K562 (cell line): ENCODE data around the gene B4GALT5. TPM values are rescaled to one million over a fixed set of nuclear protein-coding genes. Genes with fewer than 3 reads are reported as not detected.
A peak's percentile ranks its signal among the peaks of the same experiment; 100 is the strongest.

Experiments
- ARNT ChIP-seq, 2 experiments: fragments of 450-650 bp; IDR thresholded peaks; 2 replicates each; pipeline ENCODE4 v1.6.1; 2016; ENCODE audit warnings: mild to moderate bottlenecking in 1 of 2
- C11orf30 ChIP-seq: fragments of 450-650 bp; IDR thresholded peaks from 2 replicates; pipeline ENCODE4 v1.6.1; 2016; ENCODE audit warnings: low read depth, mild to moderate bottlenecking
- CBX2 ChIP-seq: fragments of 200-600 bp; sonication (generic); IDR thresholded peaks from one replicate; pipeline ENCODE4 v1.6.1; 2012; ENCODE audit warnings: mild to moderate bottlenecking, low read length, inconsistent platforms; ENCODE audit not compliant: insufficient read depth, poor library complexity, severe bottlenecking
- CEBPG ChIP-seq, 3 experiments: fragments of 200-800 bp in 1 of 3; sonication (Bioruptor generic) in 1 of 3; sonication (generic) in 1 of 3; formaldehyde crosslinking in 1 of 3; IDR thresholded peaks in 2 of 3; conservative IDR thresholded peaks in 1 of 3; 2 replicates each; pipeline versions ENCODE4 v1.6.1 to v1.8.0; 2016 to 2022; ENCODE audit warnings: missing compliant biosample characterization in 2 of 3, missing genetic modification characterization in 2 of 3, mild to moderate bottlenecking in 1 of 3, missing genetic modification reagents in 1 of 3
- DPF2 ChIP-seq: fragments of 450-650 bp; IDR thresholded peaks from 2 replicates; pipeline ENCODE4 v1.6.1; 2016
- EP300 ChIP-seq: IDR thresholded peaks from 2 replicates; pipeline ENCODE4 v1.6.1; 2012; ENCODE audit warnings: low read length, improper control_type of control experiment
- FOSL1 ChIP-seq: fragments of 200-800 bp; sonication (Bioruptor generic); conservative IDR thresholded peaks from 2 replicates; pipeline ENCODE4 v1.6.1; 2016; ENCODE audit warnings: missing genetic modification characterization, missing compliant biosample characterization
- FOXJ3 ChIP-seq: sonication (generic); formaldehyde crosslinking; IDR thresholded peaks from 2 replicates; pipeline ENCODE4 v1.4.0; 2020; ENCODE audit warnings: mild to moderate bottlenecking, missing genetic modification reagents
- FOXK2 ChIP-seq, 2 experiments: fragments of 450-650 bp; IDR thresholded peaks in 1 of 2; conservative IDR thresholded peaks in 1 of 2; 2 replicates each; pipeline ENCODE4 v1.6.1; 2016; ENCODE audit warnings: low read depth in 2 of 2, mild to moderate bottlenecking in 1 of 2
- KLF6 ChIP-seq: fragments of 250-450 bp; sonication (Bioruptor Pico); IDR thresholded peaks from 2 replicates; pipeline ENCODE4 v1.4.0; 2020; ENCODE audit warnings: mild to moderate bottlenecking, moderate library complexity, borderline replicate concordance
- MAFG ChIP-seq: fragments of 450-650 bp; conservative IDR thresholded peaks from 2 replicates; pipeline ENCODE4 v1.6.1; 2016; ENCODE audit warnings: missing genetic modification characterization, missing compliant biosample characterization
- NBN ChIP-seq: fragments of 450-650 bp; IDR thresholded peaks from 2 replicates; pipeline ENCODE4 v1.6.1; 2016; ENCODE audit warnings: low read depth, mild to moderate bottlenecking
- NFE2 ChIP-seq: IDR thresholded peaks from 2 replicates; pipeline ENCODE4 v1.6.1; 2014; ENCODE audit warnings: antibody characterized with exemption, low read depth
- RCOR1 ChIP-seq, 2 experiments: IDR thresholded peaks; 2 replicates each; pipeline ENCODE4 v1.6.1; 2012; ENCODE audit warnings: low read depth in 2 of 2, low read length in 2 of 2, borderline replicate concordance in 1 of 2, improper control_type of control experiment in 1 of 2
- SLC30A9 ChIP-seq: fragments of 250-450 bp; sonication (Bioruptor Pico); IDR thresholded peaks from 2 replicates; pipeline ENCODE4 v1.8.0; 2022; ENCODE audit warnings: mild to moderate bottlenecking, moderate library complexity
- SMARCC2 ChIP-seq: fragments of 450-650 bp; IDR thresholded peaks from 2 replicates; pipeline ENCODE4 v1.6.1; 2017; ENCODE audit warnings: antibody characterized with exemption, moderate library complexity, mild to moderate bottlenecking, low read depth
- SMARCE1 ChIP-seq: fragments of 450-650 bp; IDR thresholded peaks from 2 replicates; pipeline ENCODE4 v1.7.1; 2016; ENCODE audit warnings: mild to moderate bottlenecking
- ZNF316 ChIP-seq: fragments of 450-650 bp; IDR thresholded peaks from 2 replicates; pipeline ENCODE4 v1.6.1; 2016
- ZNF766 ChIP-seq: fragments of 200-800 bp; sonication (Bioruptor generic); conservative IDR thresholded peaks from 2 replicates; pipeline ENCODE4 v1.6.1; 2016; ENCODE audit warnings: missing genetic modification characterization, missing compliant biosample characterization
- polyA plus RNA-seq, 8 experiments: library from polyadenylated mRNA; depleted of rRNA in 4 of 8; stranded (reverse) in 5 of 8; unstranded in 3 of 8; fragments of >200 nt; fragmentation: Nextera tagmentation in 2 of 8; fragmentation: Illumina TruSeq in 1 of 8; extraction: Ambion mirVana in 2 of 8; extraction: Trizol in 1 of 8; gene quantifications; 2 replicates each; pipeline versions ENCODE4 v1.2.1 to v1.2.3, GENCODE V29; 2011 to 2014; ENCODE audit warnings: inconsistent platforms in 1 of 8, missing spikeins in 1 of 8
- total RNA-seq, 7 experiments: library from RNA; depleted of rRNA in 6 of 7; stranded (reverse); fragments of >200 nt in 6 of 7; fragmentation: Illumina TruSeq in 2 of 7; extraction: Trizol in 2 of 7; gene quantifications; 2 replicates each; pipeline versions ENCODE4 v1.2.1 to v1.2.3, GENCODE V29; 2011 to 2021; ENCODE audit warnings: low replicate concordance in 1 of 7
- TF ChIP-seq, protein P1 (sequence below), 2 experiments: fragments of 450-650 bp in 1 of 2; sonication (generic) in 1 of 2; formaldehyde crosslinking in 1 of 2; IDR thresholded peaks in 1 of 2; conservative IDR thresholded peaks in 1 of 2; 2 replicates each; pipeline versions ENCODE4 v1.6.1 to v1.8.1; 2016 to 2023; ENCODE audit warnings: mild to moderate bottlenecking in 2 of 2, moderate library complexity in 2 of 2, inconsistent platforms in 1 of 2, missing genetic modification reagents in 1 of 2
- TF ChIP-seq, protein P2 (sequence below): fragments of 450-650 bp; IDR thresholded peaks from one replicate; pipeline ENCODE4 v1.6.1; 2018; ENCODE audit warnings: mild to moderate bottlenecking, moderate library complexity; ENCODE audit not compliant: partially characterized antibody
- TF ChIP-seq, protein P3 (sequence below): fragments of 450-650 bp; IDR thresholded peaks from 2 replicates; pipeline ENCODE4 v1.6.1; 2017; ENCODE audit warnings: antibody characterized with exemption, mild to moderate bottlenecking

The B4GALT5 gene
- total and polyA plus RNA-seq, 9 of the 15 experiments (the other 6 are each of a cell fraction or from before 2014, with no cell fraction given): 8.5 to 32.6 (median 23.4) TPM

DNA sequence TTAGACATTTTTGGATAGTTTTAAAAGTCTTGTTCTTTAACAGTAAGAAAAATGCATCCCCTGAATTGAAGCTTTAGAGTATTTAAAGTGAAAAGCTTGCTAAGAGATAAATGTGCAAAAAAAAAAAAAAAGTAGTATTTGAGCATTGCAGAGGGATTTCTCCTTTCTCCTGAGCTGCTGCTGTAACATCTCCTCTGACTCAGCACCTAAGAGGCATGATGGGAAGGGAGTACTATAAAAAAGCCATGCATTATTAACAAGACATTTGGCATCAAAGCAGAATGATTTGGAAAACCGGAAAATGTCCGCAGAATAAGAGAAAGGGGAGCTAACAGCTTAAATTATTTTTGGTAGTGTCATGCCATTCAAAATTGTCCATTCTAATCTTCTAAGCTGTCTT, 27.9 kb downstream of the B4GALT5 start (continued):
- peak; percentile 25; the same call in 1 of the 2 replicates for TF ChIP-seq CEBPG (CRISPR knock-in tag; IDR thresholded peaks at IDR 0.05)
- TF ChIP-seq CEBPG (tag; conservative IDR thresholded peaks at IDR 0.05 in 1 of 2, IDR thresholded peaks at IDR 0.05 in 1 of 2): no peak
- TF ChIP-seq NBN: 0 out of 2 replicates have a peak, but pooled peaks have one; percentile 43
- no peak for TF ChIP-seq FOXK2 (conservative IDR thresholded peaks at IDR 0.05 in 1 of 2, IDR thresholded peaks at IDR 0.05 in 1 of 2; ENCODE audit: low read depth in 2 of 2)
- no peak for TF ChIP-seq FOXJ3
- no peak for TF ChIP-seq KLF6 (CRISPR knock-in tag)
- TF ChIP-seq ZNF316: peak; percentile 84
- no peak for TF ChIP-seq CBX2
- 0 out of 2 replicates have a peak, but pooled peaks have one; percentile 31 for TF ChIP-seq EP300
- peak; percentile 53 for TF ChIP-seq FOSL1 (tag)
- TF ChIP-seq, protein P1, sequence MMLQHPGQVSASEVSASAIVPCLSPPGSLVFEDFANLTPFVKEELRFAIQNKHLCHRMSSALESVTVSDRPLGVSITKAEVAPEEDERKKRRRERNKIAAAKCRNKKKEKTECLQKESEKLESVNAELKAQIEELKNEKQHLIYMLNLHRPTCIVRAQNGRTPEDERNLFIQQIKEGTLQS (IDR thresholded peaks at IDR 0.05): peak; percentile 59
- TF ChIP-seq, protein P1 (CRISPR knock-in tag; conservative IDR thresholded peaks at IDR 0.05): no peak
- TF ChIP-seq, protein P2, sequence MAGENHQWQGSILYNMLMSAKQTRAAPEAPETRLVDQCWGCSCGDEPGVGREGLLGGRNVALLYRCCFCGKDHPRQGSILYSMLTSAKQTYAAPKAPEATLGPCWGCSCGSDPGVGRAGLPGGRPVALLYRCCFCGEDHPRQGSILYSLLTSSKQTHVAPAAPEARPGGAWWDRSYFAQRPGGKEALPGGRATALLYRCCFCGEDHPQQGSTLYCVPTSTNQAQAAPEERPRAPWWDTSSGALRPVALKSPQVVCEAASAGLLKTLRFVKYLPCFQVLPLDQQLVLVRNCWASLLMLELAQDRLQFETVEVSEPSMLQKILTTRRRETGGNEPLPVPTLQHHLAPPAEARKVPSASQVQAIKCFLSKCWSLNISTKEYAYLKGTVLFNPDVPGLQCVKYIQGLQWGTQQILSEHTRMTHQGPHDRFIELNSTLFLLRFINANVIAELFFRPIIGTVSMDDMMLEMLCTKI: no peak
- TF ChIP-seq SLC30A9: no peak
- peak; percentile 53; the same call in 1 of the 2 replicates for TF ChIP-seq SMARCE1
- TF ChIP-seq, protein P3, sequence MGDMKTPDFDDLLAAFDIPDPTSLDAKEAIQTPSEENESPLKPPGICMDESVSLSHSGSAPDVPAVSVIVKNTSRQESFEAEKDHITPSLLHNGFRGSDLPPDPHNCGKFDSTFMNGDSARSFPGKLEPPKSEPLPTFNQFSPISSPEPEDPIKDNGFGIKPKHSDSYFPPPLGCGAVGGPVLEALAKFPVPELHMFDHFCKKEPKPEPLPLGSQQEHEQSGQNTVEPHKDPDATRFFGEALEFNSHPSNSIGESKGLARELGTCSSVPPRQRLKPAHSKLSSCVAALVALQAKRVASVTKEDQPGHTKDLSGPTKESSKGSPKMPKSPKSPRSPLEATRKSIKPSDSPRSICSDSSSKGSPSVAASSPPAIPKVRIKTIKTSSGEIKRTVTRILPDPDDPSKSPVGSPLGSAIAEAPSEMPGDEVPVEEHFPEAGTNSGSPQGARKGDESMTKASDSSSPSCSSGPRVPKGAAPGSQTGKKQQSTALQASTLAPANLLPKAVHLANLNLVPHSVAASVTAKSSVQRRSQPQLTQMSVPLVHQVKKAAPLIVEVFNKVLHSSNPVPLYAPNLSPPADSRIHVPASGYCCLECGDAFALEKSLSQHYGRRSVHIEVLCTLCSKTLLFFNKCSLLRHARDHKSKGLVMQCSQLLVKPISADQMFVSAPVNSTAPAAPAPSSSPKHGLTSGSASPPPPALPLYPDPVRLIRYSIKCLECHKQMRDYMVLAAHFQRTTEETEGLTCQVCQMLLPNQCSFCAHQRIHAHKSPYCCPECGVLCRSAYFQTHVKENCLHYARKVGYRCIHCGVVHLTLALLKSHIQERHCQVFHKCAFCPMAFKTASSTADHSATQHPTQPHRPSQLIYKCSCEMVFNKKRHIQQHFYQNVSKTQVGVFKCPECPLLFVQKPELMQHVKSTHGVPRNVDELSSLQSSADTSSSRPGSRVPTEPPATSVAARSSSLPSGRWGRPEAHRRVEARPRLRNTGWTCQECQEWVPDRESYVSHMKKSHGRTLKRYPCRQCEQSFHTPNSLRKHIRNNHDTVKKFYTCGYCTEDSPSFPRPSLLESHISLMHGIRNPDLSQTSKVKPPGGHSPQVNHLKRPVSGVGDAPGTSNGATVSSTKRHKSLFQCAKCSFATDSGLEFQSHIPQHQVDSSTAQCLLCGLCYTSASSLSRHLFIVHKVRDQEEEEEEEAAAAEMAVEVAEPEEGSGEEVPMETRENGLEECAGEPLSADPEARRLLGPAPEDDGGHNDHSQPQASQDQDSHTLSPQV: peak; percentile 86
- 0 out of 2 replicates have a peak, but pooled peaks have one; percentile 27 for TF ChIP-seq ZNF766 (CRISPR knock-in tag)
- peak; percentile 92 for TF ChIP-seq NFE2
- TF ChIP-seq MAFG (tag): peak; percentile 69
- 0 out of 4 replicates have a peak, but pooled peaks of 1 of the 2 experiments have one; percentile 27 for TF ChIP-seq ARNT (IDR thresholded peaks at IDR 0.05)
- TF ChIP-seq C11orf30: peak; percentile 85
- 0 out of 2 replicates have a peak, but pooled peaks have one; percentile 30 for TF ChIP-seq SMARCC2
- peak; percentile 58 for TF ChIP-seq DPF2
- TF ChIP-seq RCOR1 (IDR thresholded peaks at IDR 0.05; ENCODE audit: borderline replicate concordance in 1 of 2, low read depth in 2 of 2, low read length in 2 of 2): peak in 1 of 2 experiments; percentile 39; a peak in 1 of 4 replicates
